GM12873 (cell line): Measurements from ENCODE around the gene BCOR.

Experiments used
- TF ChIP-seq, protein P1 (sequence below): IDR thresholded peaks from 2 replicates; pipeline ENCODE4 v1.5.1; 2012; ENCODE audit warnings: low read depth, mild to moderate bottlenecking, moderate library complexity, low read length, control low read depth; ENCODE audit not compliant: insufficient read depth; ENCODE audit errors: missing control alignments

The BCOR gene

DNA sequence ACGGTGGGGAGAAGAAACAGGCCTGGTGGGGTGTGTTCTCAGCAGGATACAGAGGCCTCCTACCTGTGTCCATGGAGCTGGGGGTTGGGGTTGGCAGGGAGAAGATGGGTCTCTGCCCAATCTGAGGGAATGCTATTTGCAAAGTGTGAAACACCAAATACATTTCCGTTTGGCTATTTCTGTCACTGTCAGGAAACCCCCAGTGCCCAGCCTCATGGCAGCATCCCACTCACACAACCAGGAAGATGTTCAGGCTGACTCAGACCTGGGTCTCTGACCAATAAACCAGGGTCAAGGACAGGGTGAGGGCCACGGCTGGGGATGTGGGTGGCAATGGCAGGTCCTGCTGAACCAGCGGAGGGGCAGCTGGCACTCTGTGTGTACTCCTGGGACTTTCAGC is 41.3 kb downstream of the BCOR start:
- TF ChIP-seq, protein P1, sequence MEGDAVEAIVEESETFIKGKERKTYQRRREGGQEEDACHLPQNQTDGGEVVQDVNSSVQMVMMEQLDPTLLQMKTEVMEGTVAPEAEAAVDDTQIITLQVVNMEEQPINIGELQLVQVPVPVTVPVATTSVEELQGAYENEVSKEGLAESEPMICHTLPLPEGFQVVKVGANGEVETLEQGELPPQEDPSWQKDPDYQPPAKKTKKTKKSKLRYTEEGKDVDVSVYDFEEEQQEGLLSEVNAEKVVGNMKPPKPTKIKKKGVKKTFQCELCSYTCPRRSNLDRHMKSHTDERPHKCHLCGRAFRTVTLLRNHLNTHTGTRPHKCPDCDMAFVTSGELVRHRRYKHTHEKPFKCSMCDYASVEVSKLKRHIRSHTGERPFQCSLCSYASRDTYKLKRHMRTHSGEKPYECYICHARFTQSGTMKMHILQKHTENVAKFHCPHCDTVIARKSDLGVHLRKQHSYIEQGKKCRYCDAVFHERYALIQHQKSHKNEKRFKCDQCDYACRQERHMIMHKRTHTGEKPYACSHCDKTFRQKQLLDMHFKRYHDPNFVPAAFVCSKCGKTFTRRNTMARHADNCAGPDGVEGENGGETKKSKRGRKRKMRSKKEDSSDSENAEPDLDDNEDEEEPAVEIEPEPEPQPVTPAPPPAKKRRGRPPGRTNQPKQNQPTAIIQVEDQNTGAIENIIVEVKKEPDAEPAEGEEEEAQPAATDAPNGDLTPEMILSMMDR: no peak

DNA sequence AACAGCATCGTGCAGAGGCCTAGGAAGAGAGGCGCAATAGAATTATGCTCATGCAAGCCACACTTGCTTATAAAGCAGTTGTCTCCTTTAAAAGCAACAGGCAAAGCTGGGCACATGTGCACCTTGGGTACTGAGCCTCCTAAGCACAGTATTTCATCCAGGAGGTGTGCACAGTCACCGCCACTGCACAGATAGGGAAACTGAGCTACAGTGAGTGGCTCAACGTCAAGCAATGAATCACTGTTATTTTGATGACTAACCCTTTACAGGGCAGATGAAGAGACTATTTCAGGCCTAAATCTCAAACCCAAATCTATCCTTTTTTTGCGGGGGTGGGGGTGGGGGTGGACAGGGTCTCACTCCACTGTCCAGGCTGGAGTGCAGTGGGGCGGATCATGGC is 42.3 kb downstream of the BCOR start:
- TF ChIP-seq, protein P1: no peak

DNA sequence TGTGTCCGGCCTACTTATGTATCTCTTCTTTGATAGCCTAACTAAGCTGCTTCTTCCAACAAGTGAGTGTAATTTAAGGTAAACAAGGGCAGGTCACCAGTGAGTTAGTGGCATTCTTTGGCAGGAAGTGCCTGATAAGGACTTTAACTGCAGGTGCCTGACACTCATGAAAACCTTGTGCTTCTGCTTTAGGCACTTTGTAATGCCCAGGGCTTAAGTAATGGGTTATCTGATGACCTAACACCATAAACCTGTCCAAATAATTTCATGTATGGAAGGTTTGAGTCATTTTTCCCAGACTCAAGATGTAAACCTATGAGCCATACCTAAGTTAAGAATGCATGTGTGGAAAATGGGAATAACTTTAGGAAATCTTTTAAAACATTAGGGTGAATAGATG is 43.0 kb downstream of the BCOR start:
- TF ChIP-seq, protein P1: no peak

DNA sequence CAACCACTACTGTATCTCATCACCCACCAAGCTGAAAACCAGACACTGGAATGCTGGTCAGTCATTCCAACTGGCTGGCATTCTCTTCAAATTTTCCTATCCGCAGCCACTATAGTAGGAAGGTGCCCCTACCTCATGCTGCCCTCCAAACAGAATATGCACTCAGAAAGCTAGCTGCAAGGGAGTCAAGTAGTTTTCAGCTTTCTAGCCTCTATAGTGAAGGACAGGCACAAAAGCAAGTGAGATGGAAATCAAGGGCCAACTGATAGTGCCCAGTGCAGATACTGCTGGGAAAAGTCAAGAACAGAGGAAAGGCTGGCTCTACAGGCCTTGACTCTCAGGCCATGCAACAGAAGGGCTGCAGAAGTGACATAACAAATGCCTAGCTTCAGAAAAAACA is 47.2 kb downstream of the BCOR start:
- TF ChIP-seq, protein P1: no peak

DNA sequence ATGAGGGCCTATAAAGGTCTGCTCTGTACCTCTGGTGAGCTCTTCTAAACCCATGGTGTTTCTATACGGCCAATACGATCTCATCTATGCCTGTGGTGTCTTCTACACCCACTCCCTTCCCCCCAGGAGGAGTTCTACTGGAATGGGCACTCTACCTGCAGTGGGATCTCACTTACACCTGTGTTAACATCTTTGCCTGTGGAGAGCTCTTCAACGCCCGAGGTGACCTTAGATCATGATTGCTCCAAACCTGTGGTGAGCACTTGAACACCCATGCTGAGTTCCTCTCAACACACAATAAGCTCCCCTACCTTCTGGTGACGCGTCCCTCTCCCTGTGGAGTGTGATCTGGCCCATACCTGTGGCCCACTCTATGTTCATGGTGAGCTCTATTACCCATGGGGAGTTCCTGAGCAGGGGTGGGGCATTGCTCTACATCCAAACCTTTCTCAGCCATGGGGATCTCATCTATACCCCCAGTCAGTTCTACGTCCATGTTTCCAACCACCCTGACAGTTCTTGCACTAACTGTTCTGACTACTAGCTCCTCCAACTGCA is 48.6 kb downstream of the BCOR start:
- TF ChIP-seq, protein P1: no peak

DNA sequence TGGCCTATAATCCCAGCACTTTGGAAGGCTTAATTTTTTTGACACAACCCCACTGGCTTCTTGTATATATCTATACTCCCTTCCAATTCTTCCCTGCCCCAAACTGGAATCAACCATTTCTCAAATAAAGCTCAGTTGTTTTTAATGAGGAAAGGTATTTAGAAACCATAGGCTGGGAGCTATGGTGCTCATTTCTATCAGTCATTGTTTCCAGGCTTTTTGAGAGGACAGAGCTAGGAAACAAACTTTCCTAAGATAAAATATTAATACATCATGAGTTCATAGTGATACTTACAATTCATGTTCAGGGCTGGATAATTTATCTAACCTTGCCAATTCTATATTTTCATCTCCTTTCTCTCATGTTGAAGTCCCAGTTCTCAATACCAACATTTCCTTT is 50.3 kb downstream of the BCOR start:
- TF ChIP-seq, protein P1: no peak

DNA sequence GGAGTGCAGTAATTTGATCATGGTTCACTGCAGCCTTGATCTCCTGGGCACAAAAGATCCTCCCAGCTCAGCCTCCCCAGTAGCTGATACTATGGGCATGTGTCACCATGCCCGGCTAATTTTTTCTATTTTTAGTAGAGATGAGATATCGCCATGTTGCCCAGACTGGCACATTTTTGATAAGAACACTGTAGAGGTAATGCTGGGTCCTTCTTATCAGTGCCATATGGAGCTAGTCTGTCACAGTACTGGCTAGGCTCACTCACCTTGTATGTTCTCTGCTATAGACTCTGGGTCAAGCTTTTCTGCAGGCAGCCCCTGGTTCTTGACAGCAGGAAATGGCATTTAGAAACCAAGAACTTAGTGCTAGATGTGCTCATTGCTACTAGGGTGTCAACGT is 53.9 kb downstream of the BCOR start:
- TF ChIP-seq, protein P1: no peak
